SKM-1 (cell line): ENCODE measurements around the gene FLVCR1.
"Not testable (repeated sequence)": the region's sequence is repeated elsewhere in the genome, so short reads cannot be mapped to it uniquely, and the experiment has no call there.

Source experiments
- DNase-seq: peaks from one replicate; lab custom pipeline; 2025; ENCODE audit not compliant: unreplicated experiment; lab: John Stamatoyannopoulos, UW

FLVCR1 gene

DNA sequence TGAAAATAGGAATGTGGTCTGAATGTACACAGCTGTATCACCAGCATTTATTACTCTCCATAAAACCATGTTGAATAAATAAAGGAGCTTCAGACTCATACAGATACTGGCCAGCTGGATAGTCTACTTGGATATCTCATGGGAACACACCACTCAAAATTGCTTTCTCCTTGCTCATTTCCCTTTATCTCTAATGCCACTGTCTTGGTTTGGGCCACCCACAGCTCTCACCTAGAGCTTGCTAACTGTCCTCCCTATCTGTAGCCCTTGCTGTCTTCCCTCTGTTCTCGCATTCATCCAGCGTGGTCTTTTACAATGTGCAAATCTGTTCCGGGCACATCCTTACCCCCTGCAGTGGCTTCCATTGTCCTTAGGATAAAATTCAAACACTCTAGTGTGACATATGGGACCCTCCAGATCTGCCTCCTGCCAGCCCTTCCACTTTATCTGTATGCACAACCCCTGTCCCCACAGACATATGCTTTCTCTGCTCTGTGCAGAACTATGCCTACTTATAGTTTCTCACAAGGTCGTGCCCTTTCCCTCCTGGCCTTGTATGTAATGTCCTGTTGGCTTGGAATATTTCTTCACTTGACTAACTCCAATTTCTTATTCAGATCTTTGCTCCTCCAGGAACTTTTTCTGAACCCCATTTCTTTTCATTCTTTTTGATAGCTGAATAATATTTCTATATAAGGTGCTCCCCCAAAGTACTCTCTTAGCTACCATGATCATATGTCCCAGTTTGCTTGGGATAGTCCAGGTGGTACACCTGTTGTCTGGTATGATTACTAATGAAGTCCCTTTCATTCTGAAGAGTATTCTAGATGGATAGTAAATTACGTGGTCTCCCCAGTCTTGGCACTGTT, 2.9 kb downstream of the FLVCR1 start:
- no peak for DNase-seq

DNA sequence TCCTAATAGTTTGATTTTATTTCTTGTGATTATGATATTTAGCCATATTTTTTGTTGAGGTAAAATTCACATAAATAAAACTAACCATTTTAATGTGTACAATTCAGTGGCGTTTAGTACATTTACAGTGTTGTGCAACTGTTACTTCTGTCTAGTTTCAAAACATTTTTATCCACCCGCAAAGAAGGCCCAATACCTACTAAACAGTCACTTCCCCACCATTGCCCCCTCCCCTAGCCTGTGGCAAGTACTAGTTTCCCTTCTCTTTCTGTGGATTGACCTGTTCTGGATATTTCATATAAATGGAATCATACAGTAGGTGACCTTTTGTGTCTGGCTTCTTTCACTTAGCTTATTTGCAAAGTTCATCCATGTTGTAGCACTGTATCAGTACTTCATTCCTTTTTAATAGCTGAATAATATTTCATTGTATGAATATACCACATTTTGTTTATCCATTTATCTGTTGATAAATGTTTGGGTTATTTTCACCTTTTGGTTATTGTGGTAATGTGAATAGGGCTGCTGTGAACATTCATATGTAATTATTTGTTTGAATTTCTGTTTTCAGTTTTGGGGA, 4.1 kb downstream of the FLVCR1 start:
- DNase-seq, result peak; percentile 90

DNA sequence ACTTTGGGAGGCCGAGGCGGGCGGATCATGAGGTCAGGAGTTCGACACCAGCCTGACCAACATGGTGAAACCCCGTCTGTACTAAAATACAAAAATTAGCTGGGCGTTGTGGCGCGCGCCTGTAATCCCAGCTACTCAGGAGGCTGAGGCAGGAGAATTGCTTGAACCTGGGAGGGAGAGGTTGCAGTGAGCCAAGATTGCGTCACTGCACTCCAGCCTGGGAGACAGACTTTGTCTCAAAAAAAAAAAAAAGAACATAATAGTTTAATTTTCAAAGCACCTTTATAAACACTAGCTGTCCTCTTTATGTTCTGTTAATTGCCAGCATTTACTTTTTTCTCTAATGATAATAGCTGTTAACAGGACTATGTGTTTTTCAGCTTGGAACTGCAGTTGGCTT, 5.3 kb downstream of the FLVCR1 start:
- not testable (repeated sequence) for DNase-seq

DNA sequence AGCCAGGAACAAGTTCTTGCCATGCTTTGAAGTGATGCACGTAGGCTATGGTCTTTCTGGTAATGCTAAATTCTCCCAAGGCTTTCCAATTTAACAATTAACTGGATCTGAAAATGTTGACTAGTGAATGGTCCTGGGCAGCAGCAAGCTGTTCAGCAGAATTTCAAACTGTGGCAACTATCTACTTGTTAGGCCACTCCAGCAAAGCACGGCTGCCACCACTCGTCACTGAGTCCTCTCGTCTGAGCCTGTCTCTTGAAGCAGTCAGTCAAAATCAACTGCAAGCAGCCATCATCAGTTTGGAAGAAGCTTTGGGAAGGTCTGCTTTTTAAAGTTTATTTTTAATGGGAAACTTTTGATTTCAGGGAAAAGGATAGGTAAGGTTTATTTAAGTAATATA, 6.1 kb downstream of the FLVCR1 start:
- no peak for DNase-seq

DNA sequence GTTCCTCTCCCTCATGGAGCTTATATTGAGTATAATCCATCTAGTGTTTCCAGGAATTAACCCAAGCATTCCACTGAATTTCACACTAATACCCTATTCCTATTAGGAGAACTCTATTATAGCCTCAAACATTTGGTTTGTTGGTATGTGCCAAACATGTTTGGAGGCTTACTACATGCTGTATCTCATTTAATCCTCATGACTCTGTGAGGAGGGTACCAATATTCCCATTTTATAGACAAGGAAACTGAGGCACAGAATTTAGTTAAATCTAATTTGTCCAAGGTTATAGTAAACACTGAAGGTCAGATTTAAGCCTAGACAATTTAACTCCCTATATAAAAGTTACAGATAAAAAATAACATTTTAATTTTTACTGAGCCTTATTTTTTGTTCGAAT, 9.1 kb downstream of the FLVCR1 start:
- DNase-seq, result no peak

DNA sequence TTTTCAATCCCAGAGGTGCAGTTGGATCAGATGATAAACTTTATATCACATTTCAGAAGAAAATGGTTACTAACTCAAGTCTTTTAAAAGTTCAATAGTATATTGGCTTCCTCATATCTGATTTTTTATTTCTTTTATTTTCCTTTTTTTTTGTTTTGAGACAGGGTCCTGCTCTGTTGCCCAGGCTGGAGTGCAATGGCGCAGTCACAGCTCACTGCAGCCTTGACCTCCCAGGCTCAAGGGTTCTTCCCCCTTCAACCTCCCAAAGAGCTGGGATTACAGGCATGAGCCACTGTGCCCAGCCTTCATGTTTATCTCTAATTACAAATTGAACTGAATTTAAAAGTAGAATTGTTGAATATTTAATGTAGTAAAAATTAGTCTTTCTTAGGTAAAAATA, 13.9 kb downstream of the FLVCR1 start:
- DNase-seq, result no peak

DNA sequence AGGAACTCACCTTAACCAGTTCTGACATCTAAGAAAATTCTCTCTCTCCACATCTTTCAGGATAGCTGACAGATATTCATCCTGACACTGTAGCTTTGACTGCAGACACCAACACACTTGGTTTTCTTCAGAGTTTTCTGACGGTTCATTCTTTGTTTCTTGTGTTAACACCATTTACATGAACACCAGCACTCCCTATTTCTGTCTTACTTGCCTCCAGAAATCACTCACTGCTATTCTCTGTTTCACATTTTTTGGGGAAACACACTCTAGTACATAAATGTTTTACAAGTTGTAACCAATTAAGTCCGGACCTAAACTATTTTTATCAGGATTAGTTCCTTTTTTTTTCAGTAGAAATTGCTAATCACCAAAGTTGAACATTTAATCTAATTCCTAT, 15.4 kb downstream of the FLVCR1 start:
- DNase-seq, result no peak

DNA sequence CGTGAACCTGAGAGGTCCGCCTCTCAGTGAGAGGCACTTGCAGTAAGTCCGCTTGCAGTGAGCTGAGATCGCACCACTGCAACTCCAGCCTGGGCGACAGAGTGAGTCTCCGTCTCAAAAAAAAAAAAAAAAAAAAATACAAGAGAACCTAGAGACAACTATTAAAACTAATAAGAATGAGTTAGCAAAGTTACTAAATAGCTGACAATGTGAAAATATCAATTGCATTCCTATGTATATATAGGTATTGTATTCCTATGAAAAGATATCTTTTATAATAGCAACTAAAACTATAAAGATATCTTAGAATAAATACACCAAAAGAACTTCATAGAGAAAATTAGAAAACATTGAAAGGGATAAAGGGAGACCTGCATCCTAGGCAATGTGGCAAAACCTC, 20.3 kb downstream of the FLVCR1 start:
- no peak for DNase-seq

DNA sequence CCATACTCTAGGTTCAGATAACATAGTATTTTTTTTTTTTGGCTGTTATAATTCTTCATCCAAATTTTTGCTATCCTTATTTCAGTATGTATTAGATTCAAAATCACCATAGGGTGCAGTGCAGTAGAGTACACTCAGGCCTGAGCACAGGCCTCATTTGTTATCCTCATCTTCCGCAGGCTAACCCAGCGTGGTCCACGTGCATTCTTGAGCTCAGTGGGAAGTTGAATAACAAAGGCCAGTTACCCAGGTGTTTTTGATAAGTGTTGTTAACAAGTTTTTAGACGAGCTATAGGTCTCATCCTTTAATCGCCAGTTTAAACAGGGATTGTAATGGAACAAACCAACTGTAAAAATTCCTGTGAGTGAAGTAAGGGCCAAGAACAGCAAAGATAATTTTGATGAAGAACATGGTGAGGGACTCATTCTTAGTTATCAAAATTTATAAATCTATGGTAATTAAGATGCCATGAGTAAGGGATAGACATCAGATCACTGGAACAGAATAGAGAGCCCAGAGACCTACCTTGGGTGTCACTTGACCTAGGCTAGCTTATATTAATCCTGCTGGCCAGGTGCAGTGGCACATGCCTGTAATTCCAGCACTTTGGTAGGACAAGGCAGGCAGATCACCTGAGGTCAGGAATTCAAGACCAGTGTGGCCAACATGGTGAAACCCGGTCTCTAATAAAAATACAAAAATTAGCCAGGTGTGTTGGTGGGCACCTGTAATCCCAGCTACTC, 22.0 kb downstream of the FLVCR1 start:
- no peak for DNase-seq

DNA sequence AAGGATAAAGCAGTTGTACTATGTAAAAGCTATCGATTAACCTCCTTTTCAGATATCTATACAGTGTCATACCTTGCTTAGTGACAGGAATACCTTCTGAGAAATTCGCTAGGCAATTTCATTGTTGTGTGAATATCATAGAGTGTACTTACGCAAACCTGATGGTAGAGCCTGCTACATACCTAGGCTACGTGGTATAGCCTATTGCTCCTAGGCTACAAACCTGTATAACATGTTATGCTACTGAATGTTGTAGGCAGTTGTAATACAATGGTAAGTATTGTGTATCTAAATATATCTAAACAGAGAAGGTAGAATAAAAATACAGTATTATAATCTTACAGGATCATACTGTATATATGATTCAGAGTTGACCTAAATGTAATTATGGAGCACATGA, 26.5 kb downstream of the FLVCR1 start:
- DNase-seq, result no peak

DNA sequence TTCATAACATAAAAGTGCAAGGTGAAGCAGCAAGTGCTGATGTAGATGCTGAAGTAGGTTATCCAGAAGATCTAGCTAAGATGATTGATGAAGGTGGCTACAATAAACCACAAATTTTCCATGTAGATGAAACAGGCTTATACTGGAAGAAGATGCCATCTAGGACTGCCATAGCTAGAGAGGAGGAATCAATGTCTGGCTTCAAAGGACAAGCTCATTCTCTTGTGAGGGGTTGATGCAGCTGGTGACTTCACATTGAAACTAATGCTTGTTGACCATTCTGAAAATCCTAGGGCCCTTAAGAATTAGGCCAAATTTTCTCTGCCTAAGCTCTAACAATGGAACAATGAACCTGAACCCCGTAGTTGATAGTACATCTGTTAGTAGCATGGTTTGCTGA, 34.0 kb downstream of the FLVCR1 start:
- no peak for DNase-seq

DNA sequence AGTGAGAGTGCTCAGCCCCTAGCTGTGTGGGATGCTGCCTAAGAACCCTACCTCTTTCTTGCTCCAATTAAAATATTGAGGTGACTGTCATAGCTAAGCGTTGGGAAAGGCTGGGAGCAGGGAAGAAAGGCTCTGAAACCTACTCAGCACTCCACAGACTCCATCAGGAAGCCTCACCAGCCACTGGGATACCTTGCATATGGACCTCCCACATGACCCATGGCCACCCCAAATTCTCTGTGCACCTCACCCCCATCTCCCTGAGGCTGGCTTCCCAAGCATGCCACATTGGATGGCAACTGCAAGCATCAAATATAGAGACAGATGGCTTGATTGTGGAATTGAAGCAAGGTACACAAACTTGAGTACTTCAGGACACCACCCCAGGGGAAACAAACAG, 41.8 kb downstream of the FLVCR1 start:
- DNase-seq, result no peak

DNA sequence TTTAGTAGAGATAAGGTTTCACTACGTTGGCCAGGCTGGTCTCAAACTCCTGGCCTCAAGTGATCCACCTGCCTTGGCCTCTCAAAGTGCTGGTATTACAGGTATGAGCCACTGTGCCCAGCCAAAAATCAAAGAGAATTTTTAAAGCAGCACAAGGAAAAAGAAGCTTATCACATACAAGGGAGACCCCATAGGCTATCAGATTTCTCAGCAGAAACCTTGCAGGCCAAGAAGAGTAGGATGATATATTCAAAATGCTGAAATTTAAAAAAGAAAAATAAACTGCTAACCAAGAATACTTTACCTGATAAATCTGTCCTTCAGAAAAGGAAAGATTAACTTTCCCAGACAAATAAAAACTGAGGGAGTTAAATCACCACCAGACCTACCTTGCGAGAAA, 43.2 kb downstream of the FLVCR1 start:
- no peak for DNase-seq

DNA sequence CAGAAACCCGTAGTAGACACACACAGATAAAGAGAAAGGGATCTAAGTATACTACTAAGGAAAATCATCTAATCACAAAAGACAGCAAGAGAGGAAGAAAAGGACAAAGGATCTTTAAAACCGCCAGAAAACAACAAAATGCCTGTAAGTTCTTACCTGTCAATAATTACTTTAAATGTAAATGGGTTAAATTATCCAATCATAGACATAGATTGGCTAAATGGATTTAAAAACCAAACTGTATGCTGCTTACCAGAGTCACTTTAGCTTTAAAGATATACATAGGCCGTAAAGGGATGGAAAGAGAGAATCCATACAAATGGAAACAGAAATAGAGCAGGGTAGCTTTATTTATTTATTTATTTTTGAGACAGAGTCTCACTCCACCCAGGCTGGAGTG, 44.0 kb downstream of the FLVCR1 start:
- DNase-seq, result no peak

DNA sequence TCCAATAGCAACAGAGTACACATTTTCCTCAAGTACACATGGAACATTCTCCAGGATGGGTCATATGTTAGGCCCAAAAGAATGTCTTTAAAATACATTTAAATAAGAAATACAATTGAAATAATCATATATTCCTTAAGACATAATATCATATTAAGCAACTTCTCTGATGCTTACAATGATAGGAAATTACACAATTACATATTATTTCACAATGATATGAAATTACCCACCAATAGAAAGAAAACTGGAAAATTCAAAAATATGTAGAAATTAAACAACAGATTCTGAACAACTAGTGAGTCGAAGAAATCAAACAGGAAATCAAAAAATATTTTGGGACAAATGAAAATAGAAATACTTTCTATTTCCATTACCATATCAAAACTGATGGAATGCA, 45.6 kb downstream of the FLVCR1 start:
- DNase-seq, result no peak

DNA sequence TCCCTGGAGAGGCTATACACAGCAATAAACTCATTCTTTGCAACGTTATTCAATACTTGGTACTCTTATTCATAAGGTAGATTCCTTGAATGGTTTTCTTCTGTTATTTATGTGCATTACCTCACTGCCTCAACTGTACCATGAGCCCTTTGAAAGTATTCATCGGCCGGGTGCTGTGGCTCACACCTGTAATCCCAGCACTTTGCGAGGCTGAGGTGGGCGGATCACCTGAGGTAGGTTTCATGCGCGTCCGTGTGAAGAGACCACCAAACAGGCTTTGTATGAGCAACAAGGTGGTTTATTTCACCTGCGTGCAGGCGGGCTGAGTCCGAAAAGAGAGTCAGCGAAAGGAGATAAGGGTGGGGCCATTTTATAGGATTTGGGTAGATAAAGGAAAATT, 50.0 kb downstream of the FLVCR1 start:
- DNase-seq, result not testable (repeated sequence)

DNA sequence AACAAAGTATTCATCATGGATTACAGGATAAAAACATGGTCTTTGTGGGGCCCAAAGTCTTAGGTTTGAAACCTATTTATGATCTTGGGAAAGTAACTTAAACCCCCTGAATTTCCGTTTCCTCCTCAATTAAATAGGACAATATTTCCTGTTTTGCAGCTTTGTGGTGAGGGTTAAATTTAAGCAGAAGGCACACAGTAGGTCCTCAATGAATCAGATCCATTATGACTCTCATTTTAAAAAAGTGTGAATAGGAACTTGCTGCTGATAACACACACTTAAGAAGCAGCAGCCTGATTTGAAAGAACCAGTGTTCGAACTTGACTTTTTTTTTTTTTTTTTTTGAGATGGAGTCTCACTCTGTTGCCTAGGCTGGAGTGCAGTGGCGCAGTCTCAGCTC, 50.9 kb downstream of the FLVCR1 start:
- no peak for DNase-seq

DNA sequence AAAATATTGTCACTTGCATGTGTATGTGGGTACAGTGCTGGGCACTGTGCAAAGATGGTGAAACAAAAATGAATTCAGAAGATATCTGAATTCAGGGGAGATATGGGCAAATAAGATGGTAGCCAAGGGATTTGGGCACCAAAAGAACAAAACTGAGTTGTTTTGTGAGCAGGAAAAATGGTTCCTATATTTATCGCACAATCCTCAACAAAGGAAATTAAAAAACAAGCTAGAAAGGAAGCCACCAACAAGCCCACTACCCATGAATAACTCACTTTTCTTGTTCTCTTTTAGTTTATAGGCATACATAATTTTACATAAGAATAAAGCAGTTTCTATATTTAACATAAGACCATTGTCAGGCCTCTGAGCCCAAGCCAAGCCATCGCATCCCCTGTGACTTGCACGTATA, 51.6 kb downstream of the FLVCR1 start:
- no peak for DNase-seq

DNA sequence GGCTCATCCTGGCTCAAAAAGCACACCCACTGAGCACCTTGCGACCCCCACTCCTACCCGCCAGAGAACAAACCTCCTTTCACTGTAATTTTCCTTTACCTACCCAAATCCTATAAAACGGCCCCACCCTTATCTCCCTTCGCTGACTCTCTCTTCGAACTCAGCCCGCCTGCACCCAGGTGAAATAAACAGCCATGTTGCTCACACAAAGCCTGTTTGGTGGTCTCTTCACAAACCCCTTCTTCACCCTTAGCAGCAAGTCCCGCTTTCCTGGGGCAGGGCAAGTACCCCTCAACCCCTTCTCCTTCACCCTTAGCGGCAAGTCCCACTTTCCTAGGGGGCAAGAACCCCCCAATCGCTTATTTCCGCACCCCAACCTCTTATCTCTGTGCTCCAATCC, 52.1 kb downstream of the FLVCR1 start:
- DNase-seq, result not testable (repeated sequence)

DNA sequence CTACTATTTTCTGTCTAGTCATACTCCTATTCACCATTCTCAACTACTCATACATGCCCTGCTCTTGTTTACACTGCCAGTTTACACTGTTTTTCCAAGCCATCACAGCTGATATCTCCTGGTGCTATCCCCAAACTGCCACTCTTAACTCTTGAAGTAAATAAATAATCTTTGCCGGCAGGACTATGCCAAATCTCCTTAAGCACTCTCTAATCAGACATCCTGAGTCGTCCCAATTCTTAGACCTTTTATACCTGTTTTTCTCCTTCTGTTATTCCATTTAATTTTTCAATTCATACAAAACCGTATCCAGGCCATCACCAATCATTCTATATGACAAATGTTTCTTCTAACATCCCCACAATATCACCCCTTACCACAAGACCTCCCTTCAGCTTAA, 55.6 kb downstream of the FLVCR1 start:
- not testable (repeated sequence) for DNase-seq

DNA sequence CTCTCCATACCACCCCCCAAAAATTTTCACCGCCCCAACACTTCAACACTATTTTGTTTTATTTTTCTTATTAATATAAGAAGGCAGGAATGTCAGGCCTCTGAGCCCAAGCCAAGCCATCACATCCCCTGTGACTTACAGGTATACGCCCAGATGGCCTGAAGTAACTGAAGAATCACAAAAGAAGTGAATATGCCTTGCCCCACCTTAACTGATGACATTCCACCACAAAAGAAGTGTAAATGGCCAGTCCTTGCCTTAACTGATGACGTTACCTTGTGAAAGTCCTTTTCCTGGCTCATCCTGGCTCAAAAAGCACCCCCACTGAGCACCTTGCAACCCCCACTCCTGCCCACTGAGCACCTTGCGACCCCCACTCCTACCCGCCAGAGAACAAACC, 56.0 kb downstream of the FLVCR1 start:
- not testable (repeated sequence) for DNase-seq

DNA sequence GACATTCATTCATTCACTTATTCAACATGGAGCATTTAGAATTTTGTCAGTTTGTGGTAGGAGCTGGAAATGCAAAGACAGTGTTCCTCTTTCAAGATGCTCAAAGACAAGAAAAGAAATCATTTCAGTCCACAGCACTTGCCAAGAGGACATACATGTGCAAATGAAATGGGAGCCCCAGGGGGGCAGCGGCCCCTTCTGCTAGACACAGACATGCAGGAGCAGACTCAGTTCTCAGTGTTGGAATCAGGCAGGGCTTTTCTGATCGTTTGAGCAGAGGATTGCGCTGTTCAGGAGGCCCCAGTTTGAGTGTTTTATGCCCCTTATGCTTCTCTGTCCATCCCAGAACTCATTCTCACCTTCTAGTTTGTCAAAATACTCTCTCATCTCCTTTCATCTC, 56.7 kb downstream of the FLVCR1 start:
- DNase-seq, result no peak
